HG03025 (cell line): Measurements from ENCODE around the gene ULK1.
"Not testable (repeated sequence)": the region's sequence is repeated elsewhere in the genome, so short reads cannot be mapped to it uniquely, and the experiment has no call there.

Source experiments
- ATAC-seq: cut with Tn5 transposase; IDR thresholded peaks from one replicate; pipeline ENCODE4 v1.9.1; 2021; ENCODE audit warnings: mild to moderate bottlenecking, moderate library complexity; ENCODE audit not compliant: unreplicated experiment, low FRiP score

Gene ULK1

GRCh38 chr12:131939007-131939406, 44.6 kb downstream of the ULK1 start:
- no peak for ATAC-seq

GRCh38 chr12:131940141-131940547, 45.7 kb downstream of the ULK1 start:
- ATAC-seq, result no peak

DNA sequence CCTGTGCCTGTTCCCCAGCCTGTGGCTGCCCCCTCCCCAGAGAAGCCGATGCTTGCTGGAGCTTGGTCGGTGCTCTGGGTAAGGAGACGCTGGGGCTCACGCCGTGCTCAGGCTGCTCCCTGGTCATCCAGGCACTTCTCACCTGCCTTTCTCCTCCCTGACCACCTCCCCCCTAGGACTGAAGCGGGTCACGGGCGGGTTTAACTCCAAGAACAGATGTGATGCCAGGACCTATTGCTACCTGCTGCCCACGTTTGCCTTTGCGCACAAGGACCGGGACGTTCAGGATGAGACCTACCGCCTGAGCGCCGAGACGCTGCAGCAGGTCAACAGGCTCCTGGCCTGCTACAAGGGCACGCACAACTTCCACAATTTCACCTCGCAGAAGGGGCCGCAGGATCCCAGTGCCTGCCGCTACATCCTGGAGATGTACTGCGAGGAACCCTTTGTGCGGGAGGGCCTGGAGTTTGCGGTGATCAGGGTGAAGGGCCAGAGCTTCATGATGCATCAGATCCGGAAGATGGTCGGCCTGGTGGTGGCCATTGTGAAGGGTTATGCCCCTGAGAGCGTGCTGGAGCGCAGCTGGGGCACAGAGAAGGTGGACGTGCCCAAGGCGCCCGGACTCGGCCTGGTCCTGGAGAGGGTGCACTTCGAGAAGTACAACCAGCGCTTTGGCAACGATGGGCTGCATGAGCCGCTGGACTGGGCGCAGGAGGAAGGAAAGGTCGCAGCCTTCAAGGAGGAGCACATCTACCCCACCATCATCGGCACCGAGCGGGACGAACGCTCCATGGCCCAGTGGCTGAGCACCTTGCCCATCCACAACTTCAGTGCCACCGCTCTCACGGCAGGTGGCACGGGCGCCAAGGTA, 46.9 kb downstream of the ULK1 start:
- no peak for ATAC-seq

DNA sequence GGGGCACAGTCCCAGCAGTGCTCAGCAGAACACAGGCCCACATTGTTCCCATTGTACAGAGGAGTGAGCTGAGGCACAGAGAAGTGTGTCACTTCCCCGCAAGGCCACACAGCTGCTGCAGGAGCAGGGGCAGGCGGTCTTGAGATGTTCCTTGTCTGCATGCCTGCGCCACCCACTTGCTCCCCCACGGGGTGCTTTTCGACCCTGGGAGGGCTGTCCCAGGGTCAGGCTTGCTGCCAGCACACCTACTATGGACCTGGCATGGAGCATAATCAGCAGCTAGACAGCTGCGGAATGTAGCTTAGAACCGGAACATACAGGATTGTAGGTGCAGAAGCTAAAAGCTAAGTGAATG, 47.5 kb downstream of the ULK1 start:
- no peak for ATAC-seq

DNA sequence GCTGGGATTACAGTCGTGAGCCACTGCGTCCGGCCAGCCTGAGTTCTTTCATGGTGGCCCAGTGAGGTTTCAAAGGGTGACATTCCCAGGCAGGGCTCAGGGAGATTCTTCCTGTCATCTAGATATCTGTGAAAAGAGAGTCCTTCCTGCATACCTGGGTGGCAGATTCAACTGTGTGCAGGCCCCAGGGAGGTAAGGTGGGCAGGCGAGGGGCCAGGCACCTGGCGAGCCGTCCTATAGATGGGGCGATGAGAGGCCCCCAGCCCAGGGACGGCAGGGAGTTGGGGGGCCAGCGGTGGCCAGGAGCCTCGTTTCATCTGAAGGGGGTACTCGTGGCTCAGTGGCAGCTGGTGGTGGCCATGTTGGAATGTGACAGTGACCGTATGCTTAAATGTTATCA, 48.2 kb downstream of the ULK1 start:
- ATAC-seq, result no peak

GRCh38 chr12:131943389-131943788, 49.0 kb downstream of the ULK1 start:
- ATAC-seq, result no peak

- no peak for ATAC-seq
Observed at GRCh38 chr12:131943876-131944275, 49.5 kb downstream of the ULK1 start.

- ATAC-seq, result no peak
Observed at GRCh38 chr12:131944601-131945251, 50.3 kb downstream of the ULK1 start.

DNA sequence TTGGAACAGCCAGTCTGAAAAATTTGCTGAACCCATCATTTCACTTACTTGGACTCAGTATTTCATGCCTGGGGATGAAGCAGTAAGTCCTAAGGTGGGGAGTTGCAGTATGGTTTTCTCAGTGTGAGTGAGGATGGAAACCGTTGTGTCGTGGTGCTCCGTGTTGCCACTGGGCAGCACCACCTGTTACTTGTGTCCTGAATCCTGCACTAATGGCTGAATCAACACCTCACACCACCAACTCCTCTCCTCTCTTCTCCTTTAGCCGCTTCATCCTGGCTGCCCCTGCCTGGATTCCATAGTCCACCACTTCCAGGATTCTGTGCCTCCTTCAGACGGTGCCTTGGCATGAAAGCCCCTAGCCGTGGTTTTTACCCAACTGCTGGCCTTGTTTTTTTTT, 52.3 kb downstream of the ULK1 start:
- no peak for ATAC-seq

- no peak for ATAC-seq
Observed at GRCh38 chr12:131947482-131948027, 53.1 kb downstream of the ULK1 start.

GRCh38 chr12:131948166-131948712, 53.8 kb downstream of the ULK1 start:
- no peak for ATAC-seq

DNA sequence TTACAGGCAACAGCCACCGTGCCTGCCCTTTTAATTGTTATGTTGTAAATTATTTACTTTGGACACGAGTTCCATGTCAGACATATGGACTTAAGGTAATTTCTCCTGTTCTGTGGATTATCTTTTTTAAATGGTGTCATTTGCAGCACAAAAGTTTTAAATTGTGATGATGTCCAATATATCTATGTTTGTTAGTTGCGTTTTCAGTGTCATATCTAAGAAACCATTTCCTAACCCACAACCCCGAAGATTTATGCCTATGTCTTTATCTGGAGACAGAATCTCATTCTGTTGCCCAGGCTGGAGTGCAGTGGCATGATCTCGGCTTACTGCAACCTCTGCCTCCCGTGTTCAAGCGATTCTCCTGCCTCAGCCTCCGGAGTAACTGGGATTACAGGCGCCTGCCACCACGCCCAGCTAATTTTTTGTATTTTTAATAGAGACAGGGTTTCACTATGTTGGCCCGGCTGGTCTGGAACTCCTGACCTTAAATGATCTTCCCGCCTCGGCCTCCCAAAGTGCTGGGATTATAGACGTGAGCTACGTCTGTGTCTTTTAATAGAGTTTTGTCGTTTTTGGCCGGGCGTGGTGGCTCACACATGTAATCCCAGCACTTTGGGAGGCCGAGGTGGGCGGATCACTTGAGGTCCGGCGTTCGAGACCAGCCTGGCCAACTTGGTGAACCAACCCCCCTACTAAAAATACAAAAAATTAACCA, 54.5 kb downstream of the ULK1 start:
- ATAC-seq, result not testable (repeated sequence)

GRCh38 chr12:131949431-131950181, 55.2 kb downstream of the ULK1 start, which contains the start of gene EP400:
Gene EP400, plus strand, starts transcription at chr12:131949942. Its CDS starts 10,678 bp downstream, at chr12:131960620.
- ATAC-seq, result peak; percentile 84

GRCh38 chr12:131950182-131950913, 55.9 kb downstream of the ULK1 start:
- ATAC-seq, result peak; percentile 32

GRCh38 chr12:131953810-131954209, 59.4 kb downstream of the ULK1 start:
- ATAC-seq, result not testable (repeated sequence)

- not testable (repeated sequence) for ATAC-seq
Observed at GRCh38 chr12:131954460-131954859, 60.0 kb downstream of the ULK1 start.

DNA sequence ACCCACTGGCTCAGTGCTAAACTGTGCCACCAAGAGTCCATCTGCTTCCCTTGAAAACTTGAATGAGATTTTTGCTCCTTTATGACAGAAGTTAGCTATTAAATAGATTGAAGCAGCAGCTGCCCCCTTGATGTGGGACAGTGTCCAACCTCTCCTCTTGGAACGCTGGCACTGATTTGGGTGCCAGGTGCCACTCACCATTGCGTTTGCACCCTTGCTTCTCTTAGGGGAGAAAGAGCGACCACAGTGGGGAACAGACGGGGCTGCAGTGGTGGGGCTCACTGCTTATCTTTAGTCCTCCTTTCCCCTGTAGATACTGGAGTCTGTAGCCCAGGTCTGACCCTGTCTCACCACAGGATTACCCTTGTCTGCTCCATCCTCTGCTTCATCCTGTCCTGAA, 64.7 kb downstream of the ULK1 start:
- no peak for ATAC-seq

GRCh38 chr12:131959641-131960589, 65.5 kb downstream of the ULK1 start:
- no peak for ATAC-seq
